ENCODE measurements around the gene GSTA2. TPM values are rescaled to one million over a fixed set of nuclear protein-coding genes. Genes with fewer than 3 reads are reported as not detected.

The GSTA2 gene
- total RNA-seq, 4 donors from 2014 or later, result not detected

GRCh38 chr6:52741872-52742271, 21.4 kb downstream of the GSTA2 start:
- WGBS, 2 donors, result 81 to 95% methylated on average over 1 of the region's 1 CpG
- no peak overlapping the region for H3K4me3 ChIP-seq (ENCODE audit: low read depth, poor library complexity, severe bottlenecking)
- intact Hi-C loops (cut with DNase I; ENCODE audit: low total_unique reads), result no loop called here
- no peak for DNase-seq (ENCODE audit: low spot score in 2 of 2)
- TF ChIP-seq CTCF (IDR thresholded peaks at IDR 0.05), result no peak
- no peak for TF ChIP-seq POLR2A (IDR thresholded peaks at IDR 0.05)

DNA sequence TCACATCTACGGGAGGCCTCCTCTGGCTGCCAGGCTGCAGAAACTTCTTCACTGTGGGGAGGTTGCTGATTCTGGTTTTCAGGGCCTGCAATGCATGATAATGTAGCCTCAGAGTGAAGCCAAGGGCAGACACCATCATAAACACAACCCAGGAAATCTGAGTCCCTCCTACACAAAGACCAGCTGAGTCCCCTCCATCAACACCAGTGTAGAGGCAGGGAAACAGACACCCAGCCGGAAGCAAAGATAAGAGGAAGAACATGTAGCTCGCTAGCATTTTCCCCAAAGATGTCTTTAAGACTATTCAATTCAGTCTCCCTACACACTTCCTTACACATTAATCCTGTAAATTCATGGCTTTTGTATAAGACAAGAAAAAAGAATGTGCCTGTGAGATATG, 23.6 kb downstream of the GSTA2 start:
- no peak for TF ChIP-seq CTCF (IDR thresholded peaks at IDR 0.05)
- no peak for TF ChIP-seq POLR2A (IDR thresholded peaks at IDR 0.05)
- intact Hi-C loops (cut with DNase I; ENCODE audit: low total_unique reads), result no loop called here
- no peak for DNase-seq (ENCODE audit: low spot score in 2 of 2)
- WGBS, 2 donors, result 89% methylated on average over 3 of the region's 3 CpGs
- no peak overlapping the region for H3K4me3 ChIP-seq (ENCODE audit: low read depth, poor library complexity, severe bottlenecking)

GRCh38 chr6:52739134-52739533, 24.1 kb downstream of the GSTA2 start:
- no peak overlapping the region for H3K4me3 ChIP-seq (ENCODE audit: low read depth, poor library complexity, severe bottlenecking)
- 34 to 37% methylated on average over 2 of the region's 2 CpGs for WGBS, 2 donors
- no peak for TF ChIP-seq POLR2A (IDR thresholded peaks at IDR 0.05)
- no peak for TF ChIP-seq CTCF (IDR thresholded peaks at IDR 0.05)
- DNase-seq (ENCODE audit: low spot score in 2 of 2), result no peak
- intact Hi-C loops (cut with DNase I; ENCODE audit: low total_unique reads), result no loop called here

- 84 to 88% methylated on average over 1 of the region's 1 CpG for whole genome bisulfite sequencing, 2 donors
- no peak for DNase-seq (ENCODE audit: low spot score in 2 of 2)
- intact Hi-C loops (cut with DNase I; ENCODE audit: low total_unique reads), result no loop called here
- TF ChIP-seq CTCF (IDR thresholded peaks at IDR 0.05) (no peak), POLR2A (IDR thresholded peaks at IDR 0.05) (no peak)
- H3K4me3 ChIP-seq (ENCODE audit: low read depth, poor library complexity, severe bottlenecking), result no peak overlapping the region
These were observed 27.1 kb downstream of the GSTA2 start for GRCh38 chr6:52736145-52736544.

DNA sequence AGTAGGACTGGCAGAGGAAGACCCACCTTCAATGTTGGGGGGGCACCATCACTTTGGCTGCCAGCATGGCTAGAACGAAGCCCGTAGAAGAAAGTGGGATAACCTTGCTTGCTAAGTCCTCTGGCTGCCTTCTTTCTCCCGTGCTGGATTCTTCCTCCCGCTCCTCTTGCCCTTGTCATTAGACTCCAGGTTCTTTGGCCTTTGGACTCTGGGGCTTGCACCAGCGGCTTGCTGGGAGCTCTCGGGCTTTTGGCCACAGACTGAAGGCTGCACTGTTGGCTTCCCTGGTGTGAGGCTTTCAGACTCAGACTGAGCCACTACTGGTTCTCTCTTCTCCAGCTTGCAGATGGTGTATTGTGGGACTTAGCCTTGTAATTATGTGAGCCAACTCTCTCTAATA, 28.2 kb downstream of the GSTA2 start:
- WGBS, 2 donors, result 94 to 95% methylated on average over 6 of the region's 6 CpGs
- no peak for DNase-seq (ENCODE audit: low spot score in 2 of 2)
- intact Hi-C loops (cut with DNase I; ENCODE audit: low total_unique reads), result no loop called here
- H3K4me3 ChIP-seq (ENCODE audit: low read depth, poor library complexity, severe bottlenecking), result no peak overlapping the region
- TF ChIP-seq CTCF (IDR thresholded peaks at IDR 0.05), result no peak
- no peak for TF ChIP-seq POLR2A (IDR thresholded peaks at IDR 0.05)

DNA sequence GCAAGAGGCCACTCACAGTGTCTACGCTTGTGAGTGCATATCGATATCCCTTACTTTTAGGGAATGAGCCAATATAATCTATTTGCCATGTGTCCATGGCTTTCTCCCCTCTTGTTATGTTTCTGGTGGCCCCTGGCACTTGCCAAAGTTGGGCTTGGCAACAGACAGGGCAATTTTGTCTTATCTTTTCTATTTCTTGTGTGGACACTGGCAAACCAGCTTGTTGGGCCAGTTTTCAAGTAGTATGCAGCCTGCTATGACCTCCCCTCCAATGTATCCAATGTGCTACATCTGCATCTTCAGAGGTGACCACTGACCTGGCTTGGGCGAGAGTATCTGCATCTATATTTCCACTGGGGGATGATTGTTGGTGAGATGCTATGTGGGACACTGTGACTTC, 29.2 kb downstream of the GSTA2 start:
- no peak for DNase-seq (ENCODE audit: low spot score in 2 of 2)
- intact Hi-C loops (cut with DNase I; ENCODE audit: low total_unique reads), result no loop called here
- TF ChIP-seq POLR2A (IDR thresholded peaks at IDR 0.05) (no peak), CTCF (IDR thresholded peaks at IDR 0.05) (no peak)
- H3K4me3 ChIP-seq (ENCODE audit: low read depth, poor library complexity, severe bottlenecking), result no peak overlapping the region
- WGBS, 2 donors, result 94 to 96% methylated on average over 3 of the region's 3 CpGs
